Fibroblast of skin of left biceps (primary cell): ENCODE measurements around the gene CALR.
"Not testable (repeated sequence)": the region's sequence is repeated elsewhere in the genome, so short reads cannot be mapped to it uniquely, and the experiment has no call there.

Experiments
- DNase-seq, 2 experiments: peaks; one replicate each; pipeline ENCODE4 v3.0.0-alpha.2; 2013; ENCODE audit warnings: low read depth in 2 of 2

The CALR gene

DNA sequence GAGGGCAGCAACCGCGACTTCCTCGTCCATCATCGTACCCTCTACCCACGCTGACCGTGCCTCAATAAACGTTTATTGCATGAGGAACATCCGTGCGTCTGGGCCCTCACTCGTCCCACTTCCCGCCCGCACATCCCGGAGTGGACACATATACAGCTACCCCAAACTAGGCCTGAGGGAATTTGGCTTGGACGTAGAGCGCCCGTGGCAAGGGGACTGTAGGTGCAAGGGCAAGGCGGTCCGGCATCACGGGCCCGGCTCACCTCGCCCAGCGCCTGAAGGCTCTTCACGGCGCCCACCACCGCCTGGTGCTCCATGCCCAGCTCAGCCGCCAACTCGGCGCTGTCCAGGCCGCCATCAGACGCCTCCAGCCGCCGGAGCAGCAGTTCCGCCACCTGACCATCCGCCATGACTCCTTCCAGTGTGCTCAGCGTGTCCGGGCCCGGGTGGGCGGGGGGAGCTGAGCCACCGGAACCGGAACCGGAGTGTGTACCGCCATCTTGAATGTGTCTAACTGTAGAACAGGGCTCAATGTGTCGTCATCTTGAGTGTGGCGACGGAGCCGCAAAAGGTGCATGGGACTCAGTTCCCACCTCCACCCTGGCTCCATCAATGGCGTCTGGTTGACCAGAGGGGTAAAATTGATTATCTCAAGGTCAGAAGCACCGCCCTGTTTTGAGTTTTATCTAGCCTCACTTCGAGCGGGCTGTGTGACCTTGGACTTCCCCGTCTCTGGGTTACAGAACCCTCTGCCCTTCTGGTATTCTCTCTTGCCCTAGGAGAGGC, 4.9 kb upstream of the CALR start, which contains the start of gene FARSA:
Gene FARSA, minus strand, starts transcription at position 425 of the 786 bp plus-strand sequence. Its CDS starts 15 bp downstream, at position 410.
- DNase-seq: peak; percentile 54 to 59

DNA sequence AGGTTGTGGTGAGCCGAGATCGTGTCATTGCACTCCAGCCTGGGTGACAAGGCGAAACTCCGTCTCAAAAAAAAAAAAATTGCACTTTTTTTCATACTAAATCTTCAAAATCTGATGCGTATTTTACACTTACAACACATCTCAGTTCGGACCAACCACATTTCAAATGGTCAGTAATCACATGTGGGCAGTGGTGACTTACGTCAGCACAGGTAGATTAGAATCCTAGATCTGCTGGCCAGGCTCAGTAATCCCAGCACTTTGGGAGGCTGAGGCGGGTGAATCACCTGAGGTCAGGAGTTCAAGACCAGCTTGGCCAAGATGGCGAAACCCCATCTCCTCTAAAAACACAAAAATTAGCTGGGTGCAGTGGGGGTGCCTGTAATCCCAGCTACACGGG, 3.3 kb upstream of the CALR start:
- DNase-seq: no peak

DNA sequence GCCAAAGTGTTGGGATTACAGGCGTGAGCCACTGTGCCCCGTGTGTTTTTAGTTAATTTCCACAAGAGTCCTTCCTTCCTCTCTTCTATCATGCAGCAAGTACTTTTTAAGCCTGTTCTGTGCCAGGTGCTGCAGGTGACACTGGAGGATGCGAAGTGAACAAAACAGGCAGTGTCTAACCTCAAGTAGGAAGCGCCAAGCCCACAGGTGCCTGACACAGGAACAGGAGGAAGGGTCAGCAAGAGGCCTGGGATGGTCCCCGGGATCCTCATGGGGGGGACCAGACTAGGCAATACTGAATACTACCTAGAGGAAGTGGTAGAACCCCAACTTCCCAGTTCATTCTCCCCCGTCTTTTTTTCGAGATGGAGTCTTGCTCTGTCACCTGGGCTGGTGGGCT, 1.8 kb upstream of the CALR start:
- no peak for DNase-seq

DNA sequence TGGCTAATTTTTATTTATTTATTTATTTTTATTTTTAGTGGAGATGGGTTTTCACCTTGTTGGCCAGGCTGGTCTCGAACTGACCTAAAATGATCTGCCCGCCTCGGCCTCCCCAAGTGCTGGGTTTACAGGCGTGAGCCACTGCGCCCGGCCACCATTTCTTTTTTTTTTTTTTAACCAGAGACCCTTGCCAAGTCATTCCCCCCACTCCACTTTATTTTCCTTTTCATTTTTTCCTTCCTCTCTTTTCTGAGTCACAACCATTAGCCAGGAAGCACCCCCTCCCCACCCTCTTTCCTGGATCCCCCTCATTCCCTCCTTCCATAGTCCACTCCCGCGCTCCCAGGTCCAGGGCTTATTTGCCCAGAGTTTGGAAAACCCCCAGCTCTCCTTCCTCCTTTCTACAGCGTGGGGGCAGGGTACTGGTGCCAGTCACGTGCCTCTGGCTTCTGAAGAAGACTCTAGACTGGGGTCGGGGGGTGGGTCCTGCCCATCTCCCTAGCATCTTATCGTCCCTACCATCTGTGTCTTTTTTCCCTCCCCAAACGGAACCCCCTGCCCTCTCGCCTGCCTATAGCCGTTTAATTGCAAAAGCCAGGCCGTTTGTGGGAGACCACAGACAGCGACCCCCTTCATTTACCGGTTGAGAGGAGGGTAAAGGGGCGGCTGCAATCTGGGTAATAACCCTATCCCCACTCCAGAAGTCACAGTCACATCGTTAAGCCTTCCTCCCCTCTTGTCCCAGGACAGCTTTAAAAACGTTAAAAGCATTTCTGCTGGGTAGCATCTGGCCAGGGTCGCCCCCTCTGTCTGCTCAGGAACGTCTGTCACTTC, 1.1 kb upstream of the CALR start:
- no peak for DNase-seq

DNA sequence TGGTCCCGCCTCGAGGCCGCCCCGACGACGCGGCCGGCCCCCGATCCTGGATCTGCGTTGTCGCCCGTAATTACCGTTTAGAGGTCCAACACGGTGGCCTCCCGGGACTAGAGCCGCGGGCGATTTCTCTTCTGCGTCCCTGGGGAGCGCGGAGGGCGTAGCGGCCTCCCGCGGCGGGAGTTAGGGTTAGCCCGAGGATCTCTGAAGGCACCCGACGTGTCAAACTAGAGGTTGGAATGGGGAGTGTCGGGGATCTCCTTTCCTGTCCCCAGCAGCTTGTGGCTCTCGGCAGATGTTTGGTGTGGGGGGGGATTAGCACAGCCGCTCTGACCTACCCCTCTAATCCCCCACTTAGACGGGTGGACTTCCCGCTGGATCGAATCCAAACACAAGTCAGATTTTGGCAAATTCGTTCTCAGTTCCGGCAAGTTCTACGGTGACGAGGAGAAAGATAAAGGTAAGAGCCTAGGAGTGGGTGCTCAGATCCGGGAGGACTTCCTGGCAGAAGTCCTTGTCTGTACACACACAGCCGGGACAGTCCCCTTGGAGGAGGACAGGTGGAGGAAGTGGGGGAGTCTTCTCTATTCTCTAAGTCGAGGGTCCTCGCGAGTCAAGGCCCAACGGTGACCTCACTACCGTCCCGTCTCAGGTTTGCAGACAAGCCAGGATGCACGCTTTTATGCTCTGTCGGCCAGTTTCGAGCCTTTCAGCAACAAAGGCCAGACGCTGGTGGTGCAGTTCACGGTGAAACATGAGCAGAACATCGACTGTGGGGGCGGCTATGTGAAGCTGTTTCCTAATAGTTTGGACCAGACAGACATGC, 581 bp downstream of the CALR start:
- DNase-seq: no peak

DNA sequence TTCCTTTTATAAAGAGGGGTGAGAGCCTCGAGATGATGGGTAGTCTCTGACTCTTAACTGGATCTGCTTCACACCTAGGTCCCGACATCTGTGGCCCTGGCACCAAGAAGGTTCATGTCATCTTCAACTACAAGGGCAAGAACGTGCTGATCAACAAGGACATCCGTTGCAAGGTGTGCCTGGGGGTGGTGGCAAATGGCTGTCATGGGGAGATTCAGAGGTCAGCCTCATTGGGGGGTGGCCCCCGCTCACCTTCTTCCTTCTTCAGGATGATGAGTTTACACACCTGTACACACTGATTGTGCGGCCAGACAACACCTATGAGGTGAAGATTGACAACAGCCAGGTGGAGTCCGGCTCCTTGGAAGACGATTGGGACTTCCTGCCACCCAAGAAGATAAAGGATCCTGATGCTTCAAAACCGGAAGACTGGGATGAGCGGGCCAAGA, 1.6 kb downstream of the CALR start:
- no peak for DNase-seq

DNA sequence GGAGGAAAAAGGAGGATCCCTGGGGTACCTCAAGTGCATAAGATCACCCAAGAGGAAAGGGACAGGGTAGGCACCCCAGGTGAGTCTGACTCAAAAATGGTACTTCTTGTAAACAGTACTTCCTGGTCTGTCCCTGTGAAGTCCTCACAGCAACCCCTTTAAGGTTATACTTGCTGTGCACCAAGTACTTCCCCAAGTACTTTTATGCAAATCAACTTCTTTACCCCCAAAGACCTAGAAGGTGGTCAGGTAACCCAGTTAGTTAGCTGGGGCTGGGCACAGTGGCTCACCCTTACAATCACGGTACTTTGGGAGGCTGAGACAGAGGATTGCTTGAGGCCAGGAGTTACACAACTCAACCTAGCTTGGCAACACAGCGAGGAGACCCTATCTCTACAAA, 2.5 kb downstream of the CALR start:
- DNase-seq: no peak

DNA sequence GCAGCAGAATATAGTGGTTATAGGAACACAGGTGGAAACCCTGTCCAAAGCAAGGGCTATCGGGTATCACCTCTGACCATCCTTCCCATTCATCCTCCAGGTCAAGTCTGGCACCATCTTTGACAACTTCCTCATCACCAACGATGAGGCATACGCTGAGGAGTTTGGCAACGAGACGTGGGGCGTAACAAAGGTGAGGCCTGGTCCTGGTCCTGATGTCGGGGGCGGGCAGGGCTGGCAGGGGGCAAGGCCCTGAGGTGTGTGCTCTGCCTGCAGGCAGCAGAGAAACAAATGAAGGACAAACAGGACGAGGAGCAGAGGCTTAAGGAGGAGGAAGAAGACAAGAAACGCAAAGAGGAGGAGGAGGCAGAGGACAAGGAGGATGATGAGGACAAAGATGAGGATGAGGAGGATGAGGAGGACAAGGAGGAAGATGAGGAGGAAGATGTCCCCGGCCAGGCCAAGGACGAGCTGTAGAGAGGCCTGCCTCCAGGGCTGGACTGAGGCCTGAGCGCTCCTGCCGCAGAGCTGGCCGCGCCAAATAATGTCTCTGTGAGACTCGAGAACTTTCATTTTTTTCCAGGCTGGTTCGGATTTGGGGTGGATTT, 5.1 kb downstream of the CALR start:
- DNase-seq: no peak

DNA sequence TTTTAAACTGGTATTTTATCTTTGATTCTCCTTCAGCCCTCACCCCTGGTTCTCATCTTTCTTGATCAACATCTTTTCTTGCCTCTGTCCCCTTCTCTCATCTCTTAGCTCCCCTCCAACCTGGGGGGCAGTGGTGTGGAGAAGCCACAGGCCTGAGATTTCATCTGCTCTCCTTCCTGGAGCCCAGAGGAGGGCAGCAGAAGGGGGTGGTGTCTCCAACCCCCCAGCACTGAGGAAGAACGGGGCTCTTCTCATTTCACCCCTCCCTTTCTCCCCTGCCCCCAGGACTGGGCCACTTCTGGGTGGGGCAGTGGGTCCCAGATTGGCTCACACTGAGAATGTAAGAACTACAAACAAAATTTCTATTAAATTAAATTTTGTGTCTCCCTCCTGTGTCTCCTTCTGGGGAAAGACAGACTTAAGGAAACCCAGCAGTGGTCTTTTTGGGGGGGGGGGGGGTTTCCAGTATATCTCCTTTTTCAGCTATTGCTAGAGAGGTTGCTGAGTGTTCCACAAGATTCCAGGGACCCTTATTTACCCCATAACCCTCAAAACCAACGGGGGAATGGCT, 5.8 kb downstream of the CALR start:
- no peak for DNase-seq

DNA sequence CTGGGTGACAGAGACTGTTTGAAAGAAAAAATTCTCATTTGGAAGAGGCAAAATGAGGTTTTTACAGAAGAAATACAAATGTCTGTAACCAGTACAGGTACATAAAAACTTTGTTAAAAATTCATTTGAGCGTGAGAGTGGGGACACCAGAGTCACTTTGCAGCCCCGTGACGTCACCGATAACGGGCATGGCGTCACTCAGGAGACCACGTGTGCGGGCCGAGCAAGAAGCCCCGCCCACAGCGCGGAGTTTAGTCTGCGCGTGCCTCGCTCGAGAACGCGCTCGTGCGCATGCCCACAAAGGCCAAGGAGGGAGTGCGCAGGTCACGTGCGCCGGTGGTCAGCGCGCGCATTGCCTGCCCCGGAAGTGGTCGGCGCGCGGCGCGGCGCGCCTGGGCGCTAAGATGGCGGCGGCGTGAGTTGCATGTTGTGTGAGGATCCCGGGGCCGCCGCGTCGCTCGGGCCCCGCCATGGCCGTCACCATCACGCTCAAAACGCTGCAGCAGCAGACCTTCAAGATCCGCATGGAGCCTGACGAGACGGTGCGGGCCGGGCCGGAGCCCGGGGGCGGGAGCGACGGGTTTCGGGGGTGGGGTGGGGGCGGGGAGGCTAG, 7.2 kb downstream of the CALR start, which contains the start of gene RAD23A:
Gene RAD23A, plus strand, starts transcription at position 384 of the 613 bp plus-strand sequence. Its CDS starts 87 bp downstream, at position 471.
- DNase-seq: peak; percentile 95 to 96

DNA sequence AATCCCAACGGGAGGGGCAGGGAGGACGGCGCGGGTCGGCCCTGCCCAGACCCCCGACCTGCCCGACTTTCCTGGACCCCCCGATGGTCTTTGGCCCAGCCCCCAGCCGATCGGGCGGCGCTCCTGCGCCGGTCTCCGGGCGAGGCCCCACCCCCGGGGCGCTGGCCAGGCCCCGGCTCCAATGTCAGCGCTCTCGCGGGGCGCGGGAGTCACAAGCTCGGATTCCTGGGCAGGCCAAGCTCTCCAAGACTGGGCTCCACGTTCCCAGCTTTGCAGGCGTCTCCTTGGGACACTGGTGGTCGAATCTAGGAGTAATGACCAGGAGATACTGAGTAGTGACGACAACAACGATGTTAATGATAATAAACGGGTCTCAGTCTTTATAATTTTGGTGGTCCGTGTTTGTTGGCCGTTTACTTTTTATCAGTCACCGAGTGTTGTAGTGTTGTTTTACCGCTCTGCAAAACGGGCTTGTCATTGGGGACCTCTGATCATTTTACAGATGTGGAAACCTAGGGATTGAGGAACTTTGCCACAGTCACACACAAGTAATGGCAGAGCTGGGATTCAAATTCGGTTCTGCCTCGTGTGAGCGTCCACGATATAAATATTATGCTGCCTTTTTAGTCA, 7.8 kb downstream of the CALR start:
- DNase-seq: peak; percentile 33 to 35

DNA sequence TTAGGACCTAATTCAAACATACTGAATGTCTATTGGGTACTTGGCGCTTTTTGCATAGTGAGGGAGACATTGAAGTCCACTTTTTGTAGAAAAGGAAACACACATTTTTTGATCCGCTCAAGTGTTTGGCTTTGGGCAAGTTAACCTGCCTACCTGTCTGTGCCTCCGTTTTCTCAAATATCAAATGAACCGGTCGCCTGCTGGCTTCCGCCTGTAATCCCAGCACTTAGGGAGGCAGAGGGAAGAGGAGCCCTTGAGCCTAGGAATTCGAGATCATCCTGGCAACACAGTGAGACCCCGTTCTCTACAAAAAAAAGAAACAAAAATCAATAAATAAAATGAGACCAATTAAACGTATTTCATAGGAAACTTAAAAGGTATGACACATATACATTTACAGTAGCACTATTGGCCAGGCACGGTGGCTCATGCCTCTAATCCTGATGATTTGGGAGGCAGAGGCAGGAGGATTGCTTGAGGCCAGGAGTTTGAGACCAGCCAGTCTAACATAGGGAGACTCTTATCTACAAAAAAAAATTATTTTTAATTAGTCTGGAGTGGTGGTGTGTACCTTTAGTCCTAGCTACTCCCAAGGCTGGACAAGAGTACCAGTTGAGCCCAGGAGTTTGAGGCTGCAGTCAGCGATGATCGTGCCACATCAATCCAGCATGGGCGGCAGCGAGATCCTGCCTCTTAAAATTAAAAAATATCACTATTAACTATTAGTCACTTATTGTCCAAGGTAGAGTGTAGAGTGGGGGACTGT, 8.5 kb downstream of the CALR start:
- no peak for DNase-seq

DNA sequence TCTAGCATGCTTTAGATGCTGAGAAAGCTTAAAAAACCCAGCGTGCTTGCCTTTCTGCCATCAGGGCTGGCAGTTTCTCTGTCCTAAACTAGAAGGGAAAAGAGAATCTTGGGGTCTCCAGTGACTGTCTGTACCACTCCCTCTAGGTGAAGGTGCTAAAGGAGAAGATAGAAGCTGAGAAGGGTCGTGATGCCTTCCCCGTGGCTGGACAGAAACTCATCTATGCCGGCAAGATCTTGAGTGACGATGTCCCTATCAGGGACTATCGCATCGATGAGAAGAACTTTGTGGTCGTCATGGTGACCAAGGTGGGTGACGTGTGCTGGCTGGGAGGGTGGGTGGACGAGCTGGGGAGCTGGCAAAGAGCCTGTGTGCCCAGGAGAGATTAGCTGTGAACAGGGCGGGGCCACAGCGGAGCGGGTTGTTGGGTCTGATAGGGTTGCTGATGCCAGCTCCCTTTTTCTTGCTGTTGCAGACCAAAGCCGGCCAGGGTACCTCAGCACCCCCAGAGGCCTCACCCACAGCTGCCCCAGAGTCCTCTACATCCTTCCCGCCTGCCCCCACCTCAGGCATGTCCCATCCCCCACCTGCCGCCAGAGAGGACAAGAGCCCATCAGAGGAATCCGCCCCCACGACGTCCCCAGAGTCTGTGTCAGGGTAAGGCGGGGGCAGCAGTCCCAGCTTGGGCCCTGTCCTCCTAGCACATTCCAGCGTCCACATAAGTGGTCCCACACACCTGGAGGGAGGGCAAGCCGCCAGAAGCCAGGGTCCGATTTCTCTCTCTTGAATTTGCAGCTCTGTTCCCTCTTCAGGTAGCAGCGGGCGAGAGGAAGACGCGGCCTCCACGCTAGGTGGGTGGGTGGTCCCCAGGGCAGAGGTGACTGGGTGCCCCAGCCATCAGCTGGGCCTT, 9.5 kb downstream of the CALR start:
- DNase-seq: no peak

DNA sequence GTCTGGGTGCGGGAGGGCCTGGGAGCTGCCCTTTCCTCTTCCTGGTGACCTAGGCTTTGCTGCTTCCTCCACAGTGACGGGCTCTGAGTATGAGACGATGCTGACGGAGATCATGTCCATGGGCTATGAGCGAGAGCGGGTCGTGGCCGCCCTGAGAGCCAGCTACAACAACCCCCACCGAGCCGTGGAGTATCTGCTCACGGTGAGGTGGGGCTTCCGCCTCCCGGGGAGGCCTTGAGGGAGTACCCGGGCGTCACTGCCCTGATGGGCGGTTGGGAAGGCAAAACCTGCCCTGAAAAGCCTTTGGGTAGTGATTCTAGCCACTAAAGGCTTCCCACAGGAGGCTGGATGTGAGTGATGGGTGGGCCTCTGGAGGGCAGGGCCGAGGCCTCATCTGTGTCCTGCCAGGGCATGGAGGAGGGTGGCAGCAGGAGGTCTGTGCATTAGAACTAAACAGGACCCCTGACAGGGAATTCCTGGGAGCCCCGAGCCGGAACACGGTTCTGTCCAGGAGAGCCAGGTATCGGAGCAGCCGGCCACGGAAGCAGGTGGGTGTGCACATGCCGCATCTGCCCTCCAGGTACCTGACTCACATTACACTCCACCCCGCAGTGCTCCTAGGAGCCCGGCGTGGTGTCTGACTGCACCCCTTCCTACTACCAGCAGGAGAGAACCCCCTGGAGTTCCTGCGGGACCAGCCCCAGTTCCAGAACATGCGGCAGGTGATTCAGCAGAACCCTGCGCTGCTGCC, 10.4 kb downstream of the CALR start:
- DNase-seq: no peak

DNA sequence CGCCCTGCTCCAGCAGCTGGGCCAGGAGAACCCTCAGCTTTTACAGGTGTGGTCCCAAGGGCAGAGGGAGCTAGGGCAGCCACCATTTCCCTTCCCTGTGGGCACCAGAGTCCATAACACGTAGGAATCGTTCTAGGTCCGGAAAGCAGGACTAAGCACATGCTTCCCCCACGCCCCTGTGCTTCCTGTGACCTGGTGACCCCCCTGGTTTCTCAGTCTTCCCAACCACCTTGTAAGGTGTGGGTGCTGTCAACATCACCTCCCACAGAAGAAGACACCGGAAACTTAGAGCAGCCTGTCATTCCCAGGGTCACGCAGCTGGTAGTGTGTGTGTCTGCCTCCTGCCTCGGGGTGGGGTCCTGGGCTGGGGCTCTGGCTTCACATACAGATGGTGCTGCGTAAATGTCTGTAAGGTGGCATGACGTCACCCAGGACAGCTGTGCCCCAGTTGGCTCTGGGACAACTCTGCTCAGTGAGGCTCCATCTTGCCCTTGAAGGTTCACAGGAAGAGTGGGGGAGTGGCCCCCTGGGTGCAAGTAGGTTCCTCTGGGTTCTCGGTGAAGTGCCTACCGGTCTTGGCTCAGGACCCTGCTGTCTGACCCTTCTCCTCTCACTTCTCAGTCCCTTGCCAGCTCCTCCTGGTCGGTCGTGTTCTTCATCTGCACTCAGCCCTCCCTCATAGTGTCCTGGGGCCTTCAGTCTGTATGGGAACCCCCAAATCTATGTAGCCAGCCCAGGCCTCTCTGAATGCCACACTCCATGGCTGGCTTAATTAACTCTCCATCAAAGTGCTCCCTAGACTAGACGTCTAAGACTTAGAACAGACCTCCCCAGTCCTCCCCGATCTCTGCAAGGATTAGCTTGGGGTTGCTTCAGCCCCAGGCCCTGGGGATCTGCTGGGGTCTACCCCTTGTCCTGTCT, 11.2 kb downstream of the CALR start:
- no peak for DNase-seq

DNA sequence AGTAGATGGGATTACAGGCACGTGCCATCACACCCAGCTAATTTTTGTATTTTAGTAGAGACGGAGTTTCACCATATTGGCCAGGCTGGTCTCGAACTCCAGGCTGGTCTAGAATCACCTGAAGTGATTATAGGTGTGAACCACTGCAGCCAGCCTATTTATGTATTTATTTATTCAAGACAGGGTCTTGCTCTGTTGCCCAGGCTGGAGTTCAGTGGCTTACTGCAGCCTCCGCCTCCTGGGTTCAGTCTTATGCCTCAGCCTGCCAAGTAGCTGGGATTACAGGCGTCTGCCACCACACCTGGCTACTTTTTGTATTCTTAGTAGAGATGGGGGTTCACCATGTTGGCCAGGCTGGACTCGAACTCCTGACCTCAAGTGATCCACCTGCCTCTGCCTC, 13.6 kb downstream of the CALR start:
- DNase-seq: not testable (repeated sequence)
